ENCODE data around the gene TRIM67.

The TRIM67 gene

DNA sequence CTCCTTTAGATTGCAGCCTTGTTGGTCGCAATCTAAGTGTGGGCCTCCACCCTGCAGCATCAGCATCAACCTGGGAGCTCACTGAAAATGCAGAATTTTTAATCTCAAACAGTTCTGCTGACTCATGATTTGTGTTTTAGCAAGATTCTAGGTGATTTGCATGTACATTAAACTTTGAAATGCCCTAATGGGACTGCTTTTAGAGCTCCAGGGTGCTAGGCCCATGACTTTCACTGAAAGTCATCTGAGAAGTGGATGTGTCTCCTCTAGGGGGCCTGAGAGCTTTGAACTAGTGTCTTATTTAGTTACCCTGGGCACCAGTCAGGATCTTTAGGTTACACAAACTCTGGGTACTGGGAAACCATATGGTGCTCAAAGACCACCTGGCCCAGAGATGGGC is 9.0 kb downstream of the TRIM67 start:
- H3K27ac ChIP-seq = no peak overlapping the region
- TF ChIP-seq, protein P1, sequence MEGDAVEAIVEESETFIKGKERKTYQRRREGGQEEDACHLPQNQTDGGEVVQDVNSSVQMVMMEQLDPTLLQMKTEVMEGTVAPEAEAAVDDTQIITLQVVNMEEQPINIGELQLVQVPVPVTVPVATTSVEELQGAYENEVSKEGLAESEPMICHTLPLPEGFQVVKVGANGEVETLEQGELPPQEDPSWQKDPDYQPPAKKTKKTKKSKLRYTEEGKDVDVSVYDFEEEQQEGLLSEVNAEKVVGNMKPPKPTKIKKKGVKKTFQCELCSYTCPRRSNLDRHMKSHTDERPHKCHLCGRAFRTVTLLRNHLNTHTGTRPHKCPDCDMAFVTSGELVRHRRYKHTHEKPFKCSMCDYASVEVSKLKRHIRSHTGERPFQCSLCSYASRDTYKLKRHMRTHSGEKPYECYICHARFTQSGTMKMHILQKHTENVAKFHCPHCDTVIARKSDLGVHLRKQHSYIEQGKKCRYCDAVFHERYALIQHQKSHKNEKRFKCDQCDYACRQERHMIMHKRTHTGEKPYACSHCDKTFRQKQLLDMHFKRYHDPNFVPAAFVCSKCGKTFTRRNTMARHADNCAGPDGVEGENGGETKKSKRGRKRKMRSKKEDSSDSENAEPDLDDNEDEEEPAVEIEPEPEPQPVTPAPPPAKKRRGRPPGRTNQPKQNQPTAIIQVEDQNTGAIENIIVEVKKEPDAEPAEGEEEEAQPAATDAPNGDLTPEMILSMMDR (conservative IDR thresholded peaks at IDR 0.05) = no peak; the same call in 1 of the 2 replicates

DNA sequence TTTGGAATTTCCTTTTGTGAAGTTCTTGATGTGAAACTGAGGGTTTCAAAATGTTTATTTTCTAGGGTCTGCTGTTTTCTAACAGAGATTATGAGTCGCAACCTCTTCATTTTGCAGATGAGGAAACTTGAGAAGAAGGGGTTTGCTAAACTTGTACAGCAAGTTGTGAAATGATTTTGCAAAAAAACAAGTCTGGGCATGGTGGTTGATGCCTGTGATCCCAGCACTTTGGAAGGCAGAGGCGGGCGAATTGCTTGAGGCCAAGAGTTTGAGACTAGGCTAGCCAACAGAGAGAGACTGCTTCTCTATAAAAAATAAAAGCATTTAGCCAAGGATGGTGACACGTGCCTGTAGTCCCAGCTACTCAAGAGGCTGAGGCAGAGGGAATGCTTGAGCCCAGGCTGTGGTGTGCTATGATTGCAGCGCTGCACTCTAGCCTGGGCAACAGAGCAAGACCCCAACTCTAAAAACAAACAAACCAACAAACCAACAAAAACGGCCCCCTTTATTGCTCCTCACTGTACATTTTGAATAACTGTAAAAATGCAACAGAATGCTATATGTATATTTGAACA is 9.9 kb downstream of the TRIM67 start:
- H3K27ac ChIP-seq = no peak overlapping the region
- TF ChIP-seq, protein P1 (conservative IDR thresholded peaks at IDR 0.05) = no peak

DNA sequence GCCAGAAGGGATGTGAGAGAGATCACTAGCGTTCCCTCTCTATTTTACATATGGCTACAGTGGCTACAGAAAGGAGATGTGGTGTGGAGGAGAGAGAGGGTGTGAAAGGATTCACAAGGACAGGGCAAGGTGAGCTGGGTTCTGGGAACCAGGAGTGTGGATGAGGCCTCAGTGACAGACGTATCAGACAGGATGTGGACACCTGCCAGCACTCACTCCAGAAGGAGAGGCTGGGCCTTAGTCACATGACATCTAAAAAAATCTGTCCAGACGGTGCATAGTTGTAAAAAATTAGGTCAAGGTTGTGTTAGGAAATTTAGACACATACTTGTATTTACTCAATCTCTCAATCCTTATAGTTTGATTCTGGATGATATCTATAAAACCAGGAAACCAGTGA is 10.6 kb downstream of the TRIM67 start:
- no peak overlapping the region for H3K27ac ChIP-seq
- TF ChIP-seq, protein P1 (conservative IDR thresholded peaks at IDR 0.05) = no peak

DNA sequence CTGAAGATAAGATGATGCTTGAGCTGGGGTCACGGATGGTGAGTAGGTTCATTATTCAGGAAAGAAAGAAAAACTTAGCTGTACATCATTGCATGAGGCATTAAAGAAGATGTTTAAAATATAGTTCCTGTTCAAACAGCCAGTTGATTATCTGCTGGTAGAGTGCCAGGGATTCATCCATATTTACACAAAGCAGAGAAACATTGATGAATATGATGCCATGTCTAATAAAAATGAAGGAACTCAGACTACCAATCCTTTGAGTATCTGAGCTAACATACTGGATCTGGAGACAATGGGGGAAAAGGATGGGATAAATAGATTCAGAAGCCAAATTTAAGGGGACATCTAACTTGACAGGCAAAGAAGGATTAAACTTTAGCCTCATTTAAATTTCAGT is 14.6 kb downstream of the TRIM67 start:
- TF ChIP-seq, protein P1 (conservative IDR thresholded peaks at IDR 0.05) = no peak
- peak overlapping the region; percentile 15; the same call in 1 of the 2 replicates for H3K27ac ChIP-seq

DNA sequence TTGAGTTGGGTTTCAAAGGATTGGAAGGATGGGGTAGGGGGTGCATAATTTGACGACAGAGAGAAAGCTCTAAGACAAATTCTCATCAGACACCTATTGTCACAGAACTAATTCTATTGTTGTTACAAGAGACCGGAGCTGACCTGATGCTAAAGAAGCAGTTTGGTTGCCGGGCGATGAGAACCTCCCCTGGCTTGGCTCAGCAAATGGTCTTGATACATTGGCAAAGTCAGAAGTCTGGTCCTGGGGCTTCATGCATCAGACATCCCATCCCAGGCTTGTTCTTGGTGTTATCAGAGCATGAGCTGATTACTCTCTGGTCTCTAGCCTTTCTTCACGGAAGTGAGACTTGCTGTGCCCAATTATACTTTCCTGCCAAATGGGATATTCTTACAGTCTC is 15.4 kb downstream of the TRIM67 start:
- no peak overlapping the region for H3K27ac ChIP-seq
- TF ChIP-seq, protein P1 (conservative IDR thresholded peaks at IDR 0.05) = no peak

DNA sequence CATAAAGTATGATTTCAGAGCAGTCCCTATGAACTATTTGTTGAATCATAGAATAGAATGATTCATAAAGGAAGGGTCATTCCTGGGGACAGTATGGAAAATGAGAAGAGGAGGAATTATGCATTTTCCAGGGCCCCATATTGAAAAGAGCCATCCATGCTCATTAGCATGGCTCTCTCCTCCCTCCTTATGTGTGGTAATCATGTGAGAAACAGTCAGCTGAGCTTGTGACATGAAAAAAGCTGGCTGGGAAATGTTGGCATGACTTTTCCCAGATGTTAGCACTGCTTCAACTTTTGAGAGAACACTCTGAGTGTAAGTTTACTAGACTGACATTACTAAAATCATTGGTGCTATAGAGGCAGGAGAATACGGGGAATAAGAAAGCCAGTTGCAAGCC is 16.1 kb downstream of the TRIM67 start:
- TF ChIP-seq, protein P1 (conservative IDR thresholded peaks at IDR 0.05) = no peak
- H3K27ac ChIP-seq = no peak overlapping the region

DNA sequence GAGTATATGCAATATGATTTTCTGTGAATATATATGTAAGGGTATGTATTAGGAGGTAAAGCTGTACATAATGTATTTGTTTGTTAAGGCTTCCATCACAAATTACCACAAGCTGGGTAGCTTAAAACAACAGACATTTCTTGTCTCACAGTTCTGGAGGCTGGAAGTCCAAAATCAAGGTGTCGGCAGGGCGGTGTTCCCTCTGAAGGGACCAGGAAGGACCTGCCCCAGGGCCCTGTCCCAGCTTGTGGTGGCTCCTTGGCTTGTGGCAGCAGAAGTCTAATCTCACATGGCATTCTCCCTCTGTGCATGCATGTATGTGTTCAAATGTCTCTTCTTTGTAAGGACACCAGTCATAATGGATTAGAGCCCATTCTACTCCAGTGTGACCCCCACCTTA is 17.1 kb downstream of the TRIM67 start:
- H3K27ac ChIP-seq = no peak overlapping the region
- TF ChIP-seq, protein P1 (conservative IDR thresholded peaks at IDR 0.05) = no peak

All from VCaP (cell line).